ENCODE data around the gene EPB42.

- TF ChIP-seq CTCF (IDR thresholded peaks at IDR 0.05) (no peak), POLR2A (IDR thresholded peaks at IDR 0.05) (no peak)
Observed at GRCh38 chr15:43266386-43266785, 45.6 kb upstream of the EPB42 start.

Data from heart left ventricle (tissue), 13 donors.